Motor neuron (in vitro differentiated cells): ENCODE results near the gene NFE2L3. TPM values are rescaled to one million over a fixed set of nuclear protein-coding genes. Genes with fewer than 3 reads are reported as not detected.
A peak's percentile ranks its signal among the peaks of the same experiment; 100 is the strongest.
"Not testable (repeated sequence)": the region's sequence is repeated elsewhere in the genome, so short reads cannot be mapped to it uniquely, and the experiment has no call there.

Experiments used
- ATAC-seq, 8 experiments: fragments of 200-7000 bp; cut with Tn5 transposase; replicated peaks in 6 of 8; 2 replicates each; pipeline ENCODE4 v1.8.0; 2021; ENCODE audit warnings: mild to moderate bottlenecking in 8 of 8, moderate library complexity in 8 of 8
- H3K27ac ChIP-seq, 2 donors: fragments of 250-450 bp; sonication (Bioruptor Pico); 2 replicates each; pipeline ENCODE4 v1.9.0; 2021; ENCODE audit warnings: antibody characterized with exemption in 2 of 2, mild to moderate bottlenecking in 2 of 2, moderate library complexity in 1 of 2
- H3K4me1 ChIP-seq, 2 donors: fragments of 250-450 bp; sonication (Bioruptor Pico); replicated peaks in 1 of 2; 2 replicates each; pipeline ENCODE4 v1.6.1; 2021; ENCODE audit warnings: antibody characterized with exemption in 2 of 2, mild to moderate bottlenecking in 2 of 2, moderate library complexity in 1 of 2
- H3K4me3 ChIP-seq, 5 donors: fragments of 250-450 bp; sonication (Bioruptor Pico); 2 replicates each; pipeline ENCODE4 v1.9.0; 2021; ENCODE audit warnings: antibody characterized with exemption in 5 of 5, mild to moderate bottlenecking in 5 of 5, moderate library complexity in 4 of 5
- WGBS, 10 experiments: fragments of 450-650 bp; shearing (Covaris generic); methylation state at CpG; one replicate each; pipeline ENCODE4 v1.0.0; 2022; 5-methylcytosine and 5-hydroxymethylcytosine counted together
- in situ Hi-C, 9 experiments: fragments of 400-800 bp; cut with MboI; loops; one replicate each; pipeline ENCODE4 v1.15.0; 2021; ENCODE audit warnings: low sequenced_read_pairs in 9 of 9, low pct_unique_long_range_greater_than_20kb in 2 of 9; ENCODE audit not compliant: unreplicated experiment in 9 of 9
- total RNA-seq, 8 experiments: library from RNA; unstranded; fragments of 300-600 nt; gene quantifications; 2 replicates each; pipeline versions ENCODE4 v1.2.3 to v1.2.4, GENCODE V29; 2022

The NFE2L3 gene
- total RNA-seq, 8 experiments from 2014 or later, result 5.3 to 85.8 (median 9.9) TPM

DNA sequence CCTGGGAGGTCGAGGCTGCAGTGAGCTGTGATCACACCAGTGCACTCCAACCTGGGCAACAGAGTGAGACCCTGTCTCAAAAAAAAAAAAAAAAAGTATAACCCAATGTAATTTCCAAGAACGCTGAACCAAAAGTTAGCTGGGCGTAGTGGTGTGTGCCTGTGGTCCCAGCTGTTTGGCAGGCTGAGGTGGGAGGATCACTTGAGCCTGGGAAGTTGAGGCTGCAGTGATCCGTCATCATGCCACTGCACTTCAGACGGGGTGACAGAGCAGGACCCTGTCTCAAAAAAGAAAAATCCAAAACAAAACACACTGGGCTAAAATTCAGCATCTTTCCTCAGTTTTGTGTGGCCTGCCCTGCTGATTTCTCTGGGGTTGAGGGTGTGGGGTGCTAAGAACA, 27.4 kb downstream of the NFE2L3 start:
- peak in 6 of 8 experiments; percentile 2 to 25 (median 20) for ATAC-seq
- in situ Hi-C loops, result loop anchor here in 3 of 9 experiments (25.0 kb wide), 3 partner anchors 92 to 292 kb away; no protein-coding TSS in a partner anchor
- WGBS, 10 experiments, result 59 to 100% (median 80%) methylated on average over 1 to 5 of the region's 5 CpGs; no CpG with 5 or more reads in 3 of the 10 experiments

GRCh38 chr7:26179826-26180497, 28.0 kb downstream of the NFE2L3 start:
- ATAC-seq, result peak in 6 of 8 experiments; percentile 6 to 21 (median 12)

More for the DNA sequence above, 27.4 kb downstream of the NFE2L3 start:
- Histone ChIP-seq H3K4me3 (no peak overlapping the region), H3K27ac (no peak overlapping the region), H3K4me1 (no peaks in the 10 kb centered on the region)

DNA sequence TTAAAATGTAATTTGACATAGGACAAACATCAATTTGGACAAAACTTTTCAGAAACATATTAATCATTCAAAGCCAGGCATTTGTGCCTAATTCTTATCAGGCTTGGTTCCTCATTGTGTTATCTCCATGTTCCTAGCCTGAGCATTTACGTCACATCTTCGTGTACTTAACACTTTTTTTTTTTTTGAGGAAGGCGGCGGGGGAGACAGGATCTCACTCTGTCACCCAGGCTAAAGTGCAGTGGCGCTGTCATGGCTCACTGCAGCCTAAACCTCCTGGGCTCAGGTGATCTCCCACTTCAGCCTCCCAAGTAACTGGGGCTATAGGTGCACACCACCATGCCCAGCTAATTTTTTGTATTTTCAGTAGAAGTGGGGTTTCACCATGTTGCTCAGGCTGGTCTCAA, 28.8 kb downstream of the NFE2L3 start:
- ATAC-seq, result no peak
- H3K4me1 ChIP-seq, result no peaks in the 10 kb centered on the region
- H3K27ac ChIP-seq, result no peak overlapping the region
- WGBS, 10 experiments, result 46 to 90% (median 78%) methylated on average over 3 to 5 of the region's 5 CpGs; no CpG with 5 or more reads in 3 of the 10 experiments
- in situ Hi-C loops, result loop anchor here in 3 of 9 experiments (5.0 to 25.0 kb wide), 4 partner anchors 88 to 293 kb away; no protein-coding TSS in a partner anchor
- H3K4me3 ChIP-seq, result no peak overlapping the region

More at GRCh38 chr7:26179826-26180497, 28.0 kb downstream of the NFE2L3 start:
- Histone ChIP-seq H3K4me3 (no peak overlapping the region), H3K27ac (no peak overlapping the region), H3K4me1 (no peaks in the 10 kb centered on the region)
- in situ Hi-C loops, result loop anchor here in 3 of 9 experiments (5.0 to 25.0 kb wide), 4 partner anchors 88 to 293 kb away; no protein-coding TSS in a partner anchor
- WGBS, 10 experiments, result 0 to 90% (median 69%) methylated on average over 1 to 7 of the region's 8 CpGs

GRCh38 chr7:26181474-26182227, 29.7 kb downstream of the NFE2L3 start:
- no peak overlapping the region for H3K4me3 ChIP-seq
- in situ Hi-C loops, result loop anchor here in 3 of 9 experiments (5.0 to 25.0 kb wide), 4 partner anchors 89 to 294 kb away; no protein-coding TSS in a partner anchor
- no peaks in the 10 kb centered on the region for H3K4me1 ChIP-seq
- 56 to 100% (median 91%) methylated on average over 2 to 3 of the region's 3 CpGs; no CpG with 5 or more reads in 1 of the 10 experiments for WGBS, 10 experiments
- ATAC-seq, result no peak
- H3K27ac ChIP-seq, result no peak overlapping the region

DNA sequence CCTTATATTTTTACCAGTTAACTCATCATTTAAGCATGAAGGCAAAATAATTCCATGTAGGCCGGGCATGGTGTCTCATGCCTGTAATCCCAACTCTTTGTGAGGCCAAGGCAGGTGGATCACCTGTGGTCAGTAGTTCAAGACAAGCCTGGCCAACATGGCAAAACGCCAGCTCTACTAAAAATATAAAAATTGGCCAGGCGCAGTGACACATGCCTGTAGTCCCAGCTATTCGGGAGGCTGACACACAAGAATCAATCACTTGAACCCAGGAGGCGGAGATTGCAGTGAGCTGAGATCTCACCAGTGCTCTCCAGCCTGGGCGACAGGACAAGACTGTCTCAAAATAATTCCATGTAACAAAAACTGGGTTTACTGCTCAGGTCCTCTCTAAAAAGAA, 30.3 kb downstream of the NFE2L3 start:
- 0 to 100% (median 82%) methylated on average over 1 to 6 of the region's 6 CpGs; no CpG with 5 or more reads in 1 of the 10 experiments for WGBS, 10 experiments
- in situ Hi-C loops, result loop anchor here in 3 of 9 experiments (5.0 to 25.0 kb wide), 4 partner anchors 90 to 295 kb away; no protein-coding TSS in a partner anchor

DNA sequence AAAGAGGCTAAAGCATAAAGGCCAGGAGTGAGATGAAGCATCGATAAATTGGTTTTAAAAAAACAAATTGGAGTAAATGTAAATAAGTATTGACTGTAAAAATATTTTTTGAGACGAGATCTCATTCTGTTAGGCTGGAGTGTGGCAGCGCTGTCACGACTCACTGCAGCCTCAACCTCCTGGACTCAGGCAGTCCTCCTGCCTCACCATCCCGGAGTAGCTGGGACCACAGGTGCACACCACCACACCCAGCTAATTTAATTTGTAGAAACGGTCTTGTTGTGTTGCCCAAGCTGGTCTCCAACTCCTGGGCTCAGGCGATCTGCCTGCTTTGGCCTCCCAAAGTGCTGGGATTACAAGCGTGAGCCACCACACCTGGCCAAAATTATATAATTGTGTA, 30.7 kb downstream of the NFE2L3 start:
- WGBS, 10 experiments, result 71 to 100% (median 92%) methylated on average over 1 to 7 of the region's 8 CpGs; no CpG with 5 or more reads in 1 of the 10 experiments
- in situ Hi-C loops, result loop anchor here in 3 of 9 experiments (5.0 to 25.0 kb wide), 4 partner anchors 90 to 295 kb away; no protein-coding TSS in a partner anchor
- Histone ChIP-seq H3K4me3 (no peak overlapping the region), H3K4me1 (no peaks in the 10 kb centered on the region), H3K27ac (no peak overlapping the region)
- ATAC-seq, result peak in 2 of 8 experiments; percentile 2 to 7

More for the DNA sequence above, 30.3 kb downstream of the NFE2L3 start:
- no peak overlapping the region for H3K27ac ChIP-seq
- no peak overlapping the region for H3K4me3 ChIP-seq
- no peaks in the 10 kb centered on the region for H3K4me1 ChIP-seq
- peak in 1 of 8 experiments; percentile 2 for ATAC-seq

GRCh38 chr7:26183545-26184280, 31.7 kb downstream of the NFE2L3 start:
- H3K4me1 ChIP-seq, result no peaks in the 10 kb centered on the region
- peak in 1 of 8 experiments; percentile 4 for ATAC-seq
- no peak overlapping the region for H3K27ac ChIP-seq
- in situ Hi-C loops, result loop anchor here in 3 of 9 experiments (5.0 to 25.0 kb wide), 4 partner anchors 91 to 296 kb away; no protein-coding TSS in a partner anchor
- 50 to 100% (median 79%) methylated on average over 1 to 4 of the region's 4 CpGs for WGBS, 10 experiments
- no peak overlapping the region for H3K4me3 ChIP-seq

DNA sequence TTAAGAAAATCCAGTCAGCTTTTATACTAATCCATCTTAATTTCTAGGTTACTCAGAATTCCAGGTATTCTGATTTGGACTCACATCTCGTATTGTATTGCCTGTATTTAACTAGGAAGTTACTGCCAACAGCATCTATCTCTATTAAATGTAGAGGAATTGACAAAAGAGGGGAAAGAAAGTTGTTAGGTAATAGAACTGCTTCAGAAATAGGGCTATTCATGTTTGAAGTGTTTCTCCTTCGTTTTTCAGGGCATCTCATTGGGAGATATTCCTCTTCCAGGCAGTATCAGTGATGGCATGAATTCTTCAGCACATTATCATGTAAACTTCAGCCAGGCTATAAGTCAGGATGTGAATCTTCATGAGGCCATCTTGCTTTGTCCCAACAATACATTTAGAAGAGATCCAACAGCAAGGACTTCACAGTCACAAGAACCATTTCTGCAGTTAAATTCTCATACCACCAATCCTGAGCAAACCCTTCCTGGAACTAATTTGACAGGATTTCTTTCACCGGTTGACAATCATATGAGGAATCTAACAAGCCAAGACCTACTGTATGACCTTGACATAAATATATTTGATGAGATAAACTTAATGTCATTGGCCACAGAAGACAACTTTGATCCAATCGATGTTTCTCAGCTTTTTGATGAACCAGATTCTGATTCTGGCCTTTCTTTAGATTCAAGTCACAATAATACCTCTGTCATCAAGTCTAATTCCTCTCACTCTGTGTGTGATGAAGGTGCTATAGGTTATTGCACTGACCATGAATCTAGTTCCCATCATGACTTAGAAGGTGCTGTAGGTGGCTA, 32.5 kb downstream of the NFE2L3 start:
- not testable (repeated sequence) for H3K4me3 ChIP-seq, H3K4me1 ChIP-seq, H3K27ac ChIP-seq
- WGBS, 10 experiments, result 18 to 100% (median 69%) methylated on average over 1 to 4 of the region's 4 CpGs
- peak in 2 of 8 experiments; percentile 12 to 18 for ATAC-seq
- in situ Hi-C loops, result loop anchor here in 3 of 9 experiments (5.0 to 25.0 kb wide), 4 partner anchors 92 to 297 kb away; no protein-coding TSS in a partner anchor

DNA sequence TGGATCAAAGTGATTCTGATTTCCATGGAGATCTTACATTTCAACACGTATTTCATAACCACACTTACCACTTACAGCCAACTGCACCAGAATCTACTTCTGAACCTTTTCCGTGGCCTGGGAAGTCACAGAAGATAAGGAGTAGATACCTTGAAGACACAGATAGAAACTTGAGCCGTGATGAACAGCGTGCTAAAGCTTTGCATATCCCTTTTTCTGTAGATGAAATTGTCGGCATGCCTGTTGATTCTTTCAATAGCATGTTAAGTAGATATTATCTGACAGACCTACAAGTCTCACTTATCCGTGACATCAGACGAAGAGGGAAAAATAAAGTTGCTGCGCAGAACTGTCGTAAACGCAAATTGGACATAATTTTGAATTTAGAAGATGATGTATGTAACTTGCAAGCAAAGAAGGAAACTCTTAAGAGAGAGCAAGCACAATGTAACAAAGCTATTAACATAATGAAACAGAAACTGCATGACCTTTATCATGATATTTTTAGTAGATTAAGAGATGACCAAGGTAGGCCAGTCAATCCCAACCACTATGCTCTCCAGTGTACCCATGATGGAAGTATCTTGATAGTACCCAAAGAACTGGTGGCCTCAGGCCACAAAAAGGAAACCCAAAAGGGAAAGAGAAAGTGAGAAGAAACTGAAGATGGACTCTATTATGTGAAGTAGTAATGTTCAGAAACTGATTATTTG, 33.3 kb downstream of the NFE2L3 start:
- H3K27ac ChIP-seq, result no peak overlapping the region
- H3K4me1 ChIP-seq, result no peaks in the 10 kb centered on the region
- in situ Hi-C loops, result loop anchor here in 3 of 9 experiments (25.0 kb wide), 3 partner anchors 98 to 298 kb away; no protein-coding TSS in a partner anchor
- peak in 1 of 8 experiments; percentile 1 for ATAC-seq
- no peak overlapping the region for H3K4me3 ChIP-seq
- 75 to 100% (median 93%) methylated on average over 1 to 10 of the region's 10 CpGs; no CpG with 5 or more reads in 1 of the 10 experiments for WGBS, 10 experiments

- in situ Hi-C loops, result loop anchor here in 3 of 9 experiments (25.0 kb wide), 3 partner anchors 99 to 299 kb away; no protein-coding TSS in a partner anchor
- Histone ChIP-seq H3K27ac (no peak overlapping the region), H3K4me1 (no peaks in the 10 kb centered on the region), H3K4me3 (no peak overlapping the region)
- no peak for ATAC-seq
- 80 to 100% (median 100%) methylated on average over 1 of the region's 1 CpG; no CpG with 5 or more reads in 4 of the 10 experiments for WGBS, 10 experiments
These were observed 33.8 kb downstream of the NFE2L3 start for GRCh38 chr7:26185844-26186180.
